Medulla oblongata (tissue), 1 donor: ENCODE measurements around the gene CEP85L.
"Not testable (repeated sequence)": the region's sequence is repeated elsewhere in the genome, so short reads cannot be mapped to it uniquely, and the experiment has no call there.

ENCODE experiments used
- DNase-seq: peaks from one replicate; pipeline ENCODE4 v3.0.0-alpha.2; 2015; ENCODE audit errors: extremely low spot score

The CEP85L gene

DNA sequence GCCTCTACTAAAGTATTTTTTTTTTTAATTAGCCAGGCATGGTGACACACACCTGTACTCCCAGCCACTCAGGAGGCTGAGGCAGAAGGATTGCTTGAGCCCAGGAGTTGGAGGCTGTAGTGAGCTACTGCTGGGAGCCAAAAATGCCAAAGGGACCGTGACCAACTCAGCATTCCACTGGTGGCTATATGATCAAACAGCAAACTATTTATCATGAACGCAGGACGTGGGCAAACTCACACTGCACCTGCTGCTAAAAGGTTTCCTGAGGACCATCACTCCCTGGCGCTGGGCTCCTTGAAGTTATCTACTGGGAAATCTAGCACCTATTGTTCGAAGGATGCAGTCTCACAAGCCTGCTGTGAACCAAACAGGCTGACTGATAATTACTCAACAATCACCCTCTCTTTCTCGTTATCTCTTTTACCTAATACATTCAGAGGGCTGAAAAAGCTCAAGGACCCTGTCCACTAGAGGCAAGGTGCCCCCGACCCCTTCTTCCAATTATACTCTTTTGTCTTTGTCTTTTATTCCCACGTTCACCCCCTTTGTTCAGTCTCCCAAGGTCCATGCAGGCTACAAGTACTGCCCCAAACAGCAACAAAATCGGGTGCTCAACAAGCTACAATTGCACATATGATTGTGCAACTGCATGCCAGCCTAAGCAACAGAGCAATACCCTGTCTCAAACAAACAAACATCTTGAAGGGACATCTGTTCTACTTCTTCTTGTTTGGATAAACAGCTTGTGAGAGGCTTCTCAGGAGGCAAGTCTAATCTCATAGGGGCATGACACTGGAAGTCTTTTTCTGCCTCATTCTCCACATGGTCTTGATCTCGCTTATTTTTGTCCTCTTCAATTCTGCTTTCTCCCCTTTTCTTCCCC lies 151.0 kb downstream of the CEP85L start:
- no peak for DNase-seq

- no peak for DNase-seq
Measured at GRCh38 chr6:118495485-118496280, 155.7 kb downstream of the CEP85L start.

DNA sequence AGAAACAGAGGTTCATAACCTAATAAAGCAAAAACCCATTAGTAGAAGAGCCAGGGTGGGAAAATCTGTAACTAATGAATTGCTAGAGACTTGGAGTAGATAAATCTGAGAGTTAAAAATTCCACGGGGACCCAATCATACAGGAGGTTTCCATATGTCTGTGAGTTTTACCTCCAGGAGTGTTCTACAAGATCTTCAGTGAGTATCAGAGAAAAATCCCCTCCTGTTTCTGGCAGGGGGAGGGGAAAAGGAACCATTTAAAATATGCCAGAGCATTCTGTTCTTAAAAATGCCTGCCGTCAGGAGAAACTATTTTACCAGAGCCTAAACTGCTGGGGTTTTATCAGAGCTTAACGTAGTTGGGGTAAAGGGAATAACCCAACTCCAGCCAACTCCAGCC lies 157.3 kb downstream of the CEP85L start:
- DNase-seq, result no peak

DNA sequence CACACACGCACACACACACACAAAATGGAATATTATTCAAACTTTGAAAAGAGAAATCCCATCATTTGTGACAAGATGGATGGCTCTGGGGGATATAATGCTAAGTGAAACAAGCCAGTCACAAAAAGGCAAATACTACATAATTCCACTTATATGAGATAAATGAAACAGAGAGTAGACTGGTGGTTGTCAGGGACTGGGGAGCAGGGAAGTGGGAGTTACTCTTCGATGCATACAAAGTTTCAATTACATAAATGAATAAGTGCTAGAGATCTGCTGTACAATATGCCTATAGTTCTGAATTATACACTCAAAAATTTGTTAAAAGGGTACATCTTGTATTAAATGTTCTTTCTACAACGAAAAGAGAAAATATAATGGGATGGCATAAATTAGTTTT lies 161.4 kb downstream of the CEP85L start:
- no peak for DNase-seq

DNA sequence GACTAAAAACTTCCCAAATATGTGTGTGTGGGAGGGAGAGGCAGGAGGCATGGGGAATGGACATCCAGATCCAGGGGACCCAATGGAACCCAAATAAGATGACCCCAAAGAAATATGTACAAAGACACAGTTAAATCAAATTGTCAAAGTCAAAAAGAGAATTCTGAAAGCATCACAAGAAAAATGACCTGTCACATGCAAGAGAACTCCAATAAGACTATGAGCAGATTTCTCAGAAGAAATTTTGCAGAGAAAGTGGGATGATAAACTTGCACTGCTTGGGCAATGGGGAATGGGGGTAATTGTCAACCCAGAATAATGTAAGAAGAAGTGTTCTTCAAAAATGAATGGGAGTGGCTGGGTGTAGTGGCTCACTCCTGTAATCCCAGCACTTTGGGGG lies 162.8 kb downstream of the CEP85L start:
- DNase-seq, result no peak

DNA sequence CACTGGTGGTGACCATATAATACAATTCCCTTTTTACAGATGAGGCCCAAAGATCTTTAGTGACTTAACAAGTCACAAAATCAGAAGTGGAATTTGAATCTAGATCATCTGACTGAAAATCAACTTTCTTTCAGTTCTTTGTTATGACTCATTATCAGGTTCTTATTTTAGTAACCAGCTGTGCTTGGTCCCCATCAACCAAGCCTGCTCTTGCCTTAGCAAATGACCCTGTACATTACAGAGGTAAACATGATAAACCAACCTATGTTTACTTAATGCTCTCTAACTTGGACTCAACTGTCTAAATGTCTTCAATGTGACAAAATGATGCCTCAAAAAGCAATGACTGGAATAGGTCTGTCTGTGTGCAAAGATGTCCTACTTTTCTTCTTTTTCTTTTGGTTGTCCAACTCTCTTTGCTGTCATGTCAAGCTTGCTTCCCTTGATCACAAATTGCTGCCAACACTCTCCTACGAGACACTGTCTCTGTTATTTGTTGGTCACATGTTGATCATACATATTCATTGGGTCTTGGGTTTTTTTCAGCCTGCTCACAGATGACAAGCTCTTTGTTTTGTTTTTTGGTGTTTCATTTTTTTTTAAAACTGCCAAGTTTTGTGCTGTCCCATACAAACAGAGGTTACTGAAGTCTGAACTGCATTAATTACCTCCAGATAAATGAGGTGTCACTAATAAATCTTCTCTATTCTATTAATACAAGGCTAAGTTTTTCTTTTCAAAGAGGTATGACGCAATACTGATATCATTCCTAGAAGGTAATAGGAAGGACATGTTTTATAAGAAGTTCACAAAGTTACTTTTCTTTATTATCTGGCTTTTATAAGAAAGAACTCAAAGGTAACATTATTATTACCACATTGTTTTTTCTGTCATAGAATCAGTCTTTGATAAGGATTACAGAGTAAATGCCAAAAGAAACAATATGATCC lies 165.5 kb downstream of the CEP85L start:
- peak; percentile 91 for DNase-seq

- DNase-seq, result peak; percentile 29
Measured at GRCh38 chr6:118476551-118476950, 174.8 kb downstream of the CEP85L start.

DNA sequence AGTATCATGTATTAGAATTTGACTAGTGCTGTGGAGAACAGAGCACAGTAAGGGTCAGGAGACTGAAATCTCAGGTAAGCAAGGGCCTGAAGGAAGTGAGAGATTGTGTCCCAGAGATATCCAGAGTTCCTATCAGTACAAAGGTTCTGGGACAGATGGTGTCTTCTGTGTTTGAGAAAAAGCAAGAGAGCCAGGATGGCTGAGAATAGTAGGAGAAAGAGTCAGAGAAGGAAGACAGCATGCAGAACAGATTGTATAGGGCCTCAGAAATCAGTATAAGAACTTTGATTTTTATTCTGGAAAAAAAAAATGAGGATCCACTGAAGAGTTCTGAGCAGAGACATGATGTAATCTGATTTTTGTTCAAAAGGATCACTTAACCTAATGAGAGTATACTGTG lies 178.1 kb downstream of the CEP85L start:
- no peak for DNase-seq

DNA sequence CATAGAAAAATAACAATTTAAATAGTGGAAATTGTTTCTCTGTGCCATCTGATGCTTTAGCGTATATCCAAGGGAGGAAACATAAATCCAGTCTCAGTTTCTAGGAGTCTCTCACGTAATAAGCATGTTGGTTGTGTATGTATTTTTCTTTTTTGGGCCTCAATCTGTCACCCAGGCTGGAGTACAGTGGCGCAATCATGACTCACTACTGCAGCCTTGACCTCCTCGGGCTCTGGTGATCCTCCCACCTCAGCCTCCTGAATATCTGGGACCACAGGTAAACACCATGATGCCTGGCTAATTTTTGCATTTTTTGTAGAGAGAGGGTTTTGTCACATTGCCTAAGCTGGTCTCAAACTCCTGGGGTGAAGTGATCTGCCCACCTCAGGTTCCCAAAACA lies 181.9 kb downstream of the CEP85L start:
- no peak for DNase-seq

DNA sequence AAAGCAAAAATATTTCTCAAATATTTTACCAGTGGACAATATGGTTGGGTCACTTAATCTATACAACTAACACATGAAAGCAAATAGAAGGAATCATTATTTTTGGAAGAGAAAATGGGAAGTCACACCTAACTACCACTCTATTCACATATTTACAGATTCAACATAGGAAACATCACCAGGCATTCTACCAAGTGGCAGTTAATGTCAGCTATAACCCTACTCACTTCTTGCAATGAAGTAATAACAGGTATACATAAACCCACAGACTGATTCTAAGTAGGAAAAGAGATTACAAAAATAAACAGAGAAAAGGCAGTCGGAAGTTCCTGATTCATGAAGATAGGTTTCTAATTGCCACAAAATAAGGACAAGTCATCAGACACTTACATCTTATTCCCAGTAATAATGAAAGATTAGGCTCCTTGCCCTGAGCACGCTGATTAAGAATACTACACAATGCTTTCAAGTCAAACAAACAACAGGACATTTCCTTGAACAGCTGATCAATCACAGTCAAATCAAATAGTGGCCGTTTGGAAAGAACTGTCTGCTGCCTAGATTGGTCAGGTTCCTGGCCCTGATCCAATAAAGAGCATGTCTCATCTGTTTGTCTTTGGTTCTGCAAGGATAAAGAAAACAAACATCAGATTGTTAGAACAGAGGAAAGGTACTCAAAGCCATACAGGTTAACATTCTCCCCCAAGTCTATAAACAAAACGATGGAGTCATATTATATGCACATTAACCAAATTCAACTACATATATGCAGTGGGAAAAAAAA lies 182.5 kb downstream of the CEP85L start:
- DNase-seq, result no peak

- no peak for DNase-seq
Measured at GRCh38 chr6:118467181-118467580, 184.2 kb downstream of the CEP85L start.

- no peak for DNase-seq
Measured at GRCh38 chr6:118464620-118465019, 186.8 kb downstream of the CEP85L start.

DNA sequence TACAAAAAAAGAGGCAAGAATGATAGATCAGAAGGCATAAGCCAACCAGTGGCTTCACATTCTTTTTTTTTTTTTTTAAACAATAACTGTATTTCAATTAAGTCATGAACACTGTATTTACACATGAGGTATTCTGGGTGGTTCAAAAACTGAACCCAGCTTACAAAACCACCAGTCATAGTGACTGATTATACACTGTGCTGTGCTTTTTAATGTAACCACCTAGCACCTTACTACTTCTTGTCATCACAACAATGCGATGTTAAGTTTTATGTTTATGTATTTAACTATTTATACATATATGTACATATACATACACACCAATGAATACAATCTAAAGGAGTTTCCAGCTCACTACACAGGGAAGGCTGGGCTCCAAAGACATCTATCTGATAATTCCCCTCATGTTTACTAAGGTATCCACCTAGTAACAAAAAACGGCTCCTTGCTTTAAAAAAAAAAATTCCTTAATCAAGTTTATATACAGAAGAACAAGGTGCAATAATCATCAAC lies 190.4 kb downstream of the CEP85L start:
- no peak for DNase-seq

DNA sequence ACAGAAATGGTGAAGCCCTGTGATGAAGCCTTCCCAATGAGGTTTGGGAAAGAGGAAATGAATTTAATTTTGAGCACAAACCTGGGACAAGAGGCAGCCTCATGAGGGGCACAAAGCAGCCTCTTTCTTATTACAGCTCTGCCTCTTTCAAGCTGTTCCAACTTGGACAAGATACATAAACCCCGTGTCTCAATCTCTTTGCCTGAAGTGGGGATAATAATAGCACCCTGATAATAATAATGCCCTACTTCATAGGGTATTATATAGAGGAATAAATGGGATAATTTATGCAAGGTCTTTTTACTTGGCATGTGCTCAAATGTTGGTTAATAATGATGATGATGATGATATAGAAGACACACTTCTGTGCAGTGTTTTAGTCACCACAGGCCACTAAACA lies 194.4 kb downstream of the CEP85L start:
- DNase-seq, result no peak

DNA sequence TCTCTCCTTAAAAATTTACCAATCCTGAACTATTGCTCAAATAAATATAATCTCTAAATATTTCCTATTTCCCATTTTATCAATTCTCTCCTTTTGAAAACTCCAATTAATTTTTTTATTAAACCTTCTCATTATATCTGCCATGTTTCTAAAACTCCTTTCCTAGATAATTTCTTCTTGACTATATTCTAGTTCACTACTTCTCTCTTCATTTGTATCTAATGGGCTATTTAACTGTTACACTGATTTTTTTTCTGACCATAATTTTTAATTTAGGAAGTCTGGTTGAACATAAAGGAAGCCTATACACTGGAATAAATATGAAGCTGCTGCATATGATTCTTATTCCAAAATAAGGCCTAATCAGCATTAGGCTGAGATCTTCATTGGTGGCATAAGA lies 199.6 kb downstream of the CEP85L start:
- no peak for DNase-seq

- no peak for DNase-seq
Measured at GRCh38 chr6:118444796-118445195, 206.6 kb downstream of the CEP85L start.

GRCh38 chr6:118436482-118436881 lies 214.9 kb downstream of the CEP85L start:
- no peak for DNase-seq

DNA sequence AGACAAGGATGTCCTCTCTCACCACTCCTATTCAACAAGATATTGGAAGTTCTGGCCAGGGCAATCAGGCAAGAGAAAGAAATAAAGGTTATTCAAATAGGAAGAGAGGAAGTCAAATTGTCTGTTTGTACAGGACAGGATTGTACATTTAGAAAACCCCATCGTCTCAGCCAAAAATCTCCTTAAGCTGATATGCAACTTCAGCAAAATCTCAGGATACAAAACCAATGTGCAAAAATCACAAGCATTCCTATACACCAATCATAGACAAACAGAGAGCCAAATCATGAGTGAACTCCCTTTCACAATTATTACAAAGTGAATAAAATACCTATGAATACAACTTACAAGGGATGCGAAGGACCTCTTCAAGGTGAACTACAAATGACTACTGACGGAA lies 217.2 kb downstream of the CEP85L start:
- not testable (repeated sequence) for DNase-seq

DNA sequence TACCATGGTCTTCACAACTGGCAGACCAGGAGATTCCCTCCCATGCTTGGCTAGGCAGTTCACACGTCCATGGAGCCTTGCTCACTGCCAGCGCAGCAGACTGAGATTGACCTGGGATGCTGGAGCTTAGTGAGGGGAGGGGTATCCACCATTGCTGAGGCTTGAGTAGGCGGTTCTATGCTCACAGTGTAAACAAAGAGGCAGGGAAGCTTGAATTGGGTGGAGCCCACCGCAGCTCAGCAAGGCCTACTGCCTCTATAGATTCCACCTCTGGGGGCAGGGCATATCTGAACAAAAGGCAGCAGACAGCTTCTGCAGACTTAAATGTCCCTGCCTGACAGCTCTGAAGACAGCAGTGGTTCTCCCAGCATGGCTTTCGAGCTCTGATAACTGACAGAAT lies 230.1 kb downstream of the CEP85L start:
- DNase-seq, result not testable (repeated sequence)

- no peak for DNase-seq
Measured at GRCh38 chr6:118419448-118420394, 231.7 kb downstream of the CEP85L start.
